Measurements from ENCODE around the gene NEURL1.

The NEURL1 gene

DNA sequence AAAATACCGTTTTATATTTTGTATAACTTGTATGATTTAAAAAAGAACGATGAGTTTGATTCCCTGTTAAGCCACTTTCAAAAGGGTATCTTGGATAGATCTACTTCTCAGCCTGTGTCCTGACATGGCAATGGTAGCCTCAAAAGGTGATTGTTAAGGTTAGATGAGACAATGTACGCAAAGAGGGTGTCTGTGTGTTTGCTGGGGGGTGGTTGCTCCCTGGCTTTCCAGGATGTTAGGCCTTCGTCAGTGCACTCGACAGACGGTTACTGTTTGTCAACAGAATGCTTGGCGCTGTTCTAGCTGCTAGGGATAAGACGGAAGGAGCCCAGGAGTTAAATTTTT is 90.3 kb downstream of the NEURL1 start:
- H3K9ac ChIP-seq (ENCODE audit: low read length): no peak overlapping the region
- H3K4me2 ChIP-seq (ENCODE audit: low read depth, low read length, poor library complexity, severe bottlenecking): no peak overlapping the region
- H3K9me2 ChIP-seq (replicated peaks; ENCODE audit: insufficient read depth, low read length): no peaks in the 10 kb centered on the region
- TF ChIP-seq EZH2phosphoT487 (conservative IDR thresholded peaks at IDR 0.05; ENCODE audit: low read length): no peak
- TF ChIP-seq, protein P1, sequence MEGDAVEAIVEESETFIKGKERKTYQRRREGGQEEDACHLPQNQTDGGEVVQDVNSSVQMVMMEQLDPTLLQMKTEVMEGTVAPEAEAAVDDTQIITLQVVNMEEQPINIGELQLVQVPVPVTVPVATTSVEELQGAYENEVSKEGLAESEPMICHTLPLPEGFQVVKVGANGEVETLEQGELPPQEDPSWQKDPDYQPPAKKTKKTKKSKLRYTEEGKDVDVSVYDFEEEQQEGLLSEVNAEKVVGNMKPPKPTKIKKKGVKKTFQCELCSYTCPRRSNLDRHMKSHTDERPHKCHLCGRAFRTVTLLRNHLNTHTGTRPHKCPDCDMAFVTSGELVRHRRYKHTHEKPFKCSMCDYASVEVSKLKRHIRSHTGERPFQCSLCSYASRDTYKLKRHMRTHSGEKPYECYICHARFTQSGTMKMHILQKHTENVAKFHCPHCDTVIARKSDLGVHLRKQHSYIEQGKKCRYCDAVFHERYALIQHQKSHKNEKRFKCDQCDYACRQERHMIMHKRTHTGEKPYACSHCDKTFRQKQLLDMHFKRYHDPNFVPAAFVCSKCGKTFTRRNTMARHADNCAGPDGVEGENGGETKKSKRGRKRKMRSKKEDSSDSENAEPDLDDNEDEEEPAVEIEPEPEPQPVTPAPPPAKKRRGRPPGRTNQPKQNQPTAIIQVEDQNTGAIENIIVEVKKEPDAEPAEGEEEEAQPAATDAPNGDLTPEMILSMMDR (IDR thresholded peaks at IDR 0.05; ENCODE audit: insufficient read depth, low read length, poor library complexity, severe bottlenecking): no peak
- H3K4me3 ChIP-seq (ENCODE audit: insufficient read depth, low read length, poor library complexity, severe bottlenecking): no peak overlapping the region
- H3K27me3 ChIP-seq (ENCODE audit: low read length): no peaks in the 10 kb centered on the region
- H4K20me1 ChIP-seq (ENCODE audit: low read depth, low read length): no peaks in the 10 kb centered on the region
- H3F3A ChIP-seq (ENCODE audit: insufficient read depth): no peaks in the 10 kb centered on the region
- no peak overlapping the region for H3K27ac ChIP-seq (ENCODE audit: low read depth, low read length)
- H2AFZ ChIP-seq (ENCODE audit: low read depth, low read length, severe bottlenecking): no peak overlapping the region
- no peaks in the 10 kb centered on the region for H3K79me2 ChIP-seq (ENCODE audit: insufficient read depth, low read length)
- no peaks in the 10 kb centered on the region for H3K9me3 ChIP-seq (ENCODE audit: insufficient read depth, low read length)
- no peaks in the 10 kb centered on the region for H3K36me3 ChIP-seq (ENCODE audit: low read length)

DNA sequence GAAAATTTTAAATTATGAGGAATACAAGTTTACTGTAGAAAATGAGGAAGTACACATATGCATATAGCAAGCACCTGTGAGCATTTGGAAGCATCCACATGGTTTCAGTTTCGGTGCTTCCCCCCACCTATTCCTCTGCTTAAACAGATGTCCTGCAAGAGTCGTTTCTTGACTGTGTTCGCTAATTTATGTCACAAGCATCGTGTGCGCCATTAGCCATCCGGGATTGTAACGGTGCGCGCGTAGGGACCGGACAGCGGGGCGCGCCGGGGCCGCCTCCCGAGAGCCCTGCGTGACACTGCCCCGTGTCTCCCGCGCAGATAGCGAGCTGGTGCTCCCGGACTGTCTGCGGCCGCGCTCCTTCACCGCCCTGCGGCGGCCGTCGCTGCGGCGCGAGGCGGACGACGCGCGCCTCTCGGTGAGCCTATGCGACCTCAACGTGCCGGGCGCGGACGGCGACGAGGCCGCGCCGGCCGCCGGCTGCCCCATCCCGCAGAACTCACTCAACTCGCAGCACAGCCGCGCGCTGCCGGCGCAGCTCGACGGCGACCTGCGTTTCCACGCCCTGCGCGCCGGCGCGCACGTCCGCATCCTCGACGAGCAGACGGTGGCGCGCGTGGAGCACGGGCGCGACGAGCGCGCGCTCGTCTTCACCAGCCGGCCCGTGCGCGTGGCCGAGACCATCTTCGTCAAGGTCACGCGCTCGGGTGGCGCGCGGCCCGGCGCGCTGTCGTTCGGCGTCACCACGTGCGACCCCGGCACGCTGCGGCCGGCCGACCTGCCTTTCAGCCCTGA is 90.9 kb downstream of the NEURL1 start:
- H3K9me2 ChIP-seq (replicated peaks; ENCODE audit: insufficient read depth, low read length): no peaks in the 10 kb centered on the region
- H4K20me1 ChIP-seq (ENCODE audit: low read depth, low read length): no peaks in the 10 kb centered on the region
- TF ChIP-seq, protein P1 (IDR thresholded peaks at IDR 0.05; ENCODE audit: insufficient read depth, low read length, poor library complexity, severe bottlenecking): no peak
- no peak for TF ChIP-seq EZH2phosphoT487 (conservative IDR thresholded peaks at IDR 0.05; ENCODE audit: low read length)
- H2AFZ ChIP-seq (ENCODE audit: low read depth, low read length, severe bottlenecking): no peak overlapping the region
- H3K4me2 ChIP-seq (ENCODE audit: low read depth, low read length, poor library complexity, severe bottlenecking): no peak overlapping the region
- H3K4me3 ChIP-seq (ENCODE audit: insufficient read depth, low read length, poor library complexity, severe bottlenecking): no peak overlapping the region
- H3K27ac ChIP-seq (ENCODE audit: low read depth, low read length): no peak overlapping the region
- H3K27me3 ChIP-seq (ENCODE audit: low read length): no peaks in the 10 kb centered on the region
- no peaks in the 10 kb centered on the region for H3F3A ChIP-seq (ENCODE audit: insufficient read depth)
- H3K9me3 ChIP-seq (ENCODE audit: insufficient read depth, low read length): no peaks in the 10 kb centered on the region
- no peak overlapping the region for H3K9ac ChIP-seq (ENCODE audit: low read length)
- H3K36me3 ChIP-seq (ENCODE audit: low read length): no peaks in the 10 kb centered on the region
- no peaks in the 10 kb centered on the region for H3K79me2 ChIP-seq (ENCODE audit: insufficient read depth, low read length)

DNA sequence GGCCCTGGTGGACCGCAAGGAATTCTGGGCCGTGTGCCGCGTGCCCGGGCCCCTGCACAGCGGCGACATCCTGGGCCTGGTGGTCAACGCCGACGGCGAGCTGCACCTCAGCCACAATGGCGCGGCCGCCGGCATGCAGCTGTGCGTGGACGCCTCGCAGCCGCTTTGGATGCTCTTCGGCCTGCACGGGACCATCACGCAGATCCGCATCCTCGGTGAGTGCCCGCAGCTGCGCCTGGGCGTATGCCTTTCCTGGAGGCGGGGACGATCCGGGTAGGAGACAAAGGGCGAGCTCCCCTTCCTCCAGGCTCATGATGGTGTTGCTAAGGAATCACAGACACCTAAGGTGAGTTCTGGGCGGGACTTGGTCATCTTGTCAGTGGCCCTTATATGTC is 91.5 kb downstream of the NEURL1 start:
- Histone ChIP-seq H3K9ac (ENCODE audit: low read length) (no peak overlapping the region), H3K4me3 (ENCODE audit: insufficient read depth, low read length, poor library complexity, severe bottlenecking) (no peak overlapping the region), H2AFZ (ENCODE audit: low read depth, low read length, severe bottlenecking) (no peak overlapping the region), H3K36me3 (ENCODE audit: low read length) (no peaks in the 10 kb centered on the region), H3K79me2 (ENCODE audit: insufficient read depth, low read length) (no peaks in the 10 kb centered on the region), H3K9me3 (ENCODE audit: insufficient read depth, low read length) (no peaks in the 10 kb centered on the region), H3F3A (ENCODE audit: insufficient read depth) (no peaks in the 10 kb centered on the region), H4K20me1 (ENCODE audit: low read depth, low read length) (no peaks in the 10 kb centered on the region), H3K27ac (ENCODE audit: low read depth, low read length) (no peak overlapping the region), H3K4me2 (ENCODE audit: low read depth, low read length, poor library complexity, severe bottlenecking) (no peak overlapping the region), H3K27me3 (ENCODE audit: low read length) (no peaks in the 10 kb centered on the region), H3K9me2 (replicated peaks; ENCODE audit: insufficient read depth, low read length) (no peaks in the 10 kb centered on the region)
- no peak for TF ChIP-seq EZH2phosphoT487 (conservative IDR thresholded peaks at IDR 0.05; ENCODE audit: low read length)
- TF ChIP-seq, protein P1 (IDR thresholded peaks at IDR 0.05; ENCODE audit: insufficient read depth, low read length, poor library complexity, severe bottlenecking): no peak
